Tibial nerve (tissue), 4 donors: ENCODE data around the gene SEC22C.

Experiments used
- EP300 ChIP-seq, 2 donors: sonication (generic); formaldehyde crosslinking; IDR thresholded peaks; one replicate each; pipeline ENCODE4 v1.6.1; 2017; ENCODE audit warnings: antibody characterized with exemption in 2 of 2, mild to moderate bottlenecking in 1 of 2
- POLR2A ChIP-seq, 2 donors: fragments of 450-650 bp; IDR thresholded peaks; one replicate each; pipeline ENCODE4 v1.6.1; 2017; ENCODE audit warnings: antibody characterized with exemption in 2 of 2, mild to moderate bottlenecking in 2 of 2, moderate library complexity in 2 of 2
- TF ChIP-seq, protein P1 (sequence below), 5 experiments: fragments of 200-600 bp in 3 of 5; fragments of 450-650 bp in 2 of 5; sonication (generic) in 3 of 5; IDR thresholded peaks; one replicate each; pipeline ENCODE4 v1.5.1; 2016 to 2019; ENCODE audit warnings: antibody characterized with exemption in 5 of 5, mild to moderate bottlenecking in 3 of 5, moderate library complexity in 2 of 5

DNA sequence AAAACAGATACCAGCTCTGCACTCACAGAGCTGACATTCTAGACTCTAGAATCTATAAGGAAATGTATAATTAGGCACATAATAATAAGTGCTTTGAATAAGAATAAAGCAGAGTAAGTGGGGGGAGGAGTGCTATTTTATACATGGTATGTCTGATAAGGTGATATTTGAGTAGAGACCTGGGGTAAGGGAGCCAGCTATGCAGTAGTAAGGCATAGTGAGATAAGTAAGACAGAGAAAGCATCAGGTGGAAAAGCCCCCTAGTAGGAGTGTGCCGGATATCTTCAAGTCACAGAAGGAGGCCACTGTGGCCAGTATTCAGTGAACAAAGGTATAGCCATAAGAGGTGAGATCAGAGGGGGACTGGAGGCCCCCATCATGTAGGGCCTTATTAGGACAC is 11.9 kb upstream of the SEC22C start:
- TF ChIP-seq EP300 (IDR thresholded peaks at IDR 0.05): no peak
- TF ChIP-seq, protein P1, sequence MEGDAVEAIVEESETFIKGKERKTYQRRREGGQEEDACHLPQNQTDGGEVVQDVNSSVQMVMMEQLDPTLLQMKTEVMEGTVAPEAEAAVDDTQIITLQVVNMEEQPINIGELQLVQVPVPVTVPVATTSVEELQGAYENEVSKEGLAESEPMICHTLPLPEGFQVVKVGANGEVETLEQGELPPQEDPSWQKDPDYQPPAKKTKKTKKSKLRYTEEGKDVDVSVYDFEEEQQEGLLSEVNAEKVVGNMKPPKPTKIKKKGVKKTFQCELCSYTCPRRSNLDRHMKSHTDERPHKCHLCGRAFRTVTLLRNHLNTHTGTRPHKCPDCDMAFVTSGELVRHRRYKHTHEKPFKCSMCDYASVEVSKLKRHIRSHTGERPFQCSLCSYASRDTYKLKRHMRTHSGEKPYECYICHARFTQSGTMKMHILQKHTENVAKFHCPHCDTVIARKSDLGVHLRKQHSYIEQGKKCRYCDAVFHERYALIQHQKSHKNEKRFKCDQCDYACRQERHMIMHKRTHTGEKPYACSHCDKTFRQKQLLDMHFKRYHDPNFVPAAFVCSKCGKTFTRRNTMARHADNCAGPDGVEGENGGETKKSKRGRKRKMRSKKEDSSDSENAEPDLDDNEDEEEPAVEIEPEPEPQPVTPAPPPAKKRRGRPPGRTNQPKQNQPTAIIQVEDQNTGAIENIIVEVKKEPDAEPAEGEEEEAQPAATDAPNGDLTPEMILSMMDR (IDR thresholded peaks at IDR 0.05): no peak
- no peak for TF ChIP-seq POLR2A (IDR thresholded peaks at IDR 0.05)
